Forelimb muscle (tissue), 1 donor: ENCODE measurements around the gene MIF4GD. TPM values are rescaled to one million over a fixed set of nuclear protein-coding genes. Genes with fewer than 3 reads are reported as not detected.
"Not testable (repeated sequence)": the region's sequence is repeated elsewhere in the genome, so short reads cannot be mapped to it uniquely, and the experiment has no call there.

ENCODE experiments used
- DNase-seq: peaks from one replicate; pipeline ENCODE4 v3.0.0-alpha.2; 2013; ENCODE audit warnings: low read depth
- polyA plus RNA-seq: library from polyadenylated mRNA; unstranded; fragments of 120-200 nt; gene quantifications from one replicate; pipeline ENCODE4 v1.2.1, GENCODE V29; 2013; ENCODE audit not compliant: insufficient read length

MIF4GD gene
- polyA plus RNA-seq, 1 donor: 15.1 TPM

DNA sequence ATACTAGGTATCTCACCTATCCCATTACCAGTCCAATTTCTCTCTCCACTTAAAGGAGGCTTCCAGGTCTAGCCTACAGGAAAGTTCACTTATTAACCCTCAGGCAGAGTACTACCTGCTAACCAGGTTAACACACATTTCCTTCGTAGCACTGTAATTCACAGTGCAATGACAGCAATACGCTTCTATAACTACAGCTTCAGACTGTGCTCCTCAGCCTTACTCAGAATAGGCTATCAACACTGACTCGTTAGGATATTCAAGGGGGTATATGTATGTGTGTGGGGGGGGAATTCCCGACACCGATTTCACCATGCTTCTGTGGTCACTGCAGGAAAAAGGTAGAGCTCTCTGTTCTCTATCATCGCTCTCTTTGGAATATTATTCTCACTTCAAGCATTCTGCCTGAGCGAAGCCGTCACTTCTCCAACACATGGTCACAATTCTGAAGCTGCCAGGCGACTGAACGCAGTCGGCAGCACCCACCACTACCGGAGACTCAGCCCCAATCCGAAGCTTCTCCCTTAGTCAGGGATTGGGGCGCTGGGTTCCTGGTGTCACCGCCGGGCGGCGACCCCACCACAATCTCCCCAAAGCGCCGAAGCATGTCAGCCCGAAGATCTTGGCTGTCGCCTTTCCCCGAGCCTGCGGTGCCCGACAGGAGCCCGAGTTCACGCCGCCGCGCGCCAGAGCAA, 10.2 kb downstream of the MIF4GD start:
- no peak for DNase-seq

GRCh38 chr17:75257228-75257627, 13.8 kb downstream of the MIF4GD start:
- not testable (repeated sequence) for DNase-seq

DNA sequence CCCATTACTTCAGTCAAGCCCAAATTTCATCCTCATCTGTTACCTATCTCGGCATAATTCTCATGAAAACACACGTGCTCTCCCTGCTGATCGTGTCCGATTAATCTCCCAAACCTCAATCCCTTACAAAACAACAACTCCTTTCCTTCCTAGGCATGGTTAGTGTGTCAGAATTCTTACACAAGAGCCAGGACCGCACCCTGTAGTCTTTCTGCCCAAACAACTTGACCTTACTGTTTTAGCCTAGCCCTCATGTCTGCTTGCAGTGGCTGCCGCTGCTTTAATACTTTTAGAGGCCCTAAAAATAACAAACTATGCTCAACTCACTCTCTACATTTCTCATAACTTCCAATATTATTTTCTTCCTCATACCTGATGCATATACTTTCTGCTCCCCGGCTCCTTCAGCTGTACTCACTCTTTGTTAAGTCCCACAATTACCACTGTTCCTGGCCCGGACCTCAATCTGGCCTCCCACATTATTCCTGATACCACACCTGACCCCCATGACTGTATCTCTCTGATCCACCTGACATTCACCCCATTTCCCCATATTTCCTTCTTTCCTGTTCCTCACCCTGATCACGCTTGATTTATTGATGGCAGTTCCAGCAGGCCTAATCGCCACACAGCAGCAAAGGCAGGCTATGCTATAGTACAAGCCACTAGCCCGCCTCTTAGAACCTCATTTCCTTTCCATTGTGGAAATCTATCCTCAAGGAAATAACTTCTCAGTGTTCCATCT, 14.9 kb downstream of the MIF4GD start:
- DNase-seq: not testable (repeated sequence)

DNA sequence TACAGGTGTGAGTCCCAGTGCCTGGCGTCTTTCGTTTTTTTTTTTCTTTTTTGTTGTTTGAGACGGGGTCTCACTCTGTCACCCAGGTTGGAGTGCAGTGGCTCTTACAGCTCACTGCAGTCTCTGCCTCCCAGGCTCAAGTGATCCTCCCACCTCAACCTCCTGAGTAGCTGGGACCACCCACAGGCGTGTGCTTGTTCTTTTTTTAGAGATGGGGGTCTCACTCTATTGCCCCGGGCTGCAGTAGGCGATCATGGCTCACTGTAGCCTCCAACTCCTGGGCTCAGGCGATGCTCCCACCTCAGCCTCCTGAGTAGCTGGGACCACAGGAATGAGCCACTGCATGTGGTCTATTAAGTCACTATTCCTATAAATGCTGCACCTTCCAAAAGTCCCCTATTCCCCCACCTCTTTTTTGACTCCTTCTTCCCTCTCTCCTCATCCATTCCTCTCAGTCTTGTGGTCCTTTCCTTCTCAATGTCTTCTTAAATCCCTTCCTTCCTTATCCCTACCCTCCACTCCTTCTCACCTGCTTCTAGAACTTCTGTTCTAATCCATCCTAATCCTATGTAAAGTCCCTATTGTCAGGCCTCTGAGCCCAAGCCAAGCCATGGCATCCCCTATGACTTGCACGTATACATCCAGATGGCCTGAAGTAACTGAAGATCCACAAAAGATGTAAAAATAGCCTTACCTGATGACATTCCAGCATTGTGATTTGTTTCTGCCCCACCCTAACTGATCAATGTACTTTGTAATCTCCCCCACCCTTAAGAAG, 18.8 kb downstream of the MIF4GD start:
- no peak for DNase-seq

GRCh38 chr17:75250009-75250471, 21.0 kb downstream of the MIF4GD start:
- DNase-seq: no peak

DNA sequence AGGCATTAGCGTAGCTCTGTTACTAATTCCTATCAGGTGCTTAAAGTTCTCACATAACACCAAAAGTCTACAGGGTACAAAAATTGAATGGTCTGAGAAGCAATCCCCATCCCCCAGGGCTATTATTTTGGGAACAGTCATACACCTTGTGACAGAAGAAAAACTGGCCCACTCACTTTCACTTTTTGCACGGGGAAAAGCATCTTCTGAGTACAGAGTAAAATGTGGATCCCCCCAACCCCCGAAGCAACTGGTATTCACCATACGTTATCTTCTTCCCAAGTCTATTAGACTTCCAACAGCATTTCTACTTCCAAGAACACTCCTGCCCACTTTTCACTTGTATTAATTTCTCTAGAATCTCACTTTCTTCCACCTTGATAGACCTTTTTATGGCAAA, 21.5 kb downstream of the MIF4GD start:
- DNase-seq: no peak

- DNase-seq: no peak
These were observed 24.6 kb downstream of the MIF4GD start for GRCh38 chr17:75246404-75246803.

- no peak for DNase-seq
These were observed 26.0 kb downstream of the MIF4GD start for GRCh38 chr17:75245011-75245410.

DNA sequence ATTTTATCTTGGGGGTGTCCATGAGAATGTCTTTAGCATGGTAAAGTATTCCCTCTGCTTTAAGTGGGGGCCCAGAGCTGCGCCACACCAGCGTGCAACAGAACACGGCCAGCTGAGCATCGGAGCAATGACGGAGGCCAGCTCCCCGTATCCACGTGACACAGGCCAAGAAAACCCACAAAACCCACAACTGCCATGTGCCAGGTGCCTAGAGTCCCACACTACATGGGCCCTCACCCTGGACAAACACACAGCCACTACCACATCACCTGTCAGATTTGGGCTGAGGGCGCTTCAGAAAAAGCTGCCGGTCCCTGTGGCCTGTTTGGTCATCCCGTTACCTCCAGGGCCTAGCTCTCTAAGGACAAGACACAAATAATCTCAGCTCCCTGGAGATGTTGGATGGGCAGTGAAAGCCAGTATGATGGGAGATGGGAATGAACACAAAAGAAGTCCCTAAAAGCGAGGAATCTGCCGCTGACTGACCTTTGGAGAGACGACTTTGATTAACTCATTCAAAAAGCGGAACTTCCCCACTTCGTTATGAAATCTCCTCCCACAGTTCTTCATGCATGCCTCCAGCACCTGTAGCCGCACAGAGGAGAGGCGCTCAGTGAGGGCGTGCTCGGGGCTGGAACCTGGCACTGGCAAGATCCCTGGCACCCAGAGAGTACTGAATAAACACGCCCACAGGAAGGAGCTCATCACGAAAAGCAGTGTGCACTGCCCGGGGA, 26.7 kb downstream of the MIF4GD start:
- DNase-seq: no peak

DNA sequence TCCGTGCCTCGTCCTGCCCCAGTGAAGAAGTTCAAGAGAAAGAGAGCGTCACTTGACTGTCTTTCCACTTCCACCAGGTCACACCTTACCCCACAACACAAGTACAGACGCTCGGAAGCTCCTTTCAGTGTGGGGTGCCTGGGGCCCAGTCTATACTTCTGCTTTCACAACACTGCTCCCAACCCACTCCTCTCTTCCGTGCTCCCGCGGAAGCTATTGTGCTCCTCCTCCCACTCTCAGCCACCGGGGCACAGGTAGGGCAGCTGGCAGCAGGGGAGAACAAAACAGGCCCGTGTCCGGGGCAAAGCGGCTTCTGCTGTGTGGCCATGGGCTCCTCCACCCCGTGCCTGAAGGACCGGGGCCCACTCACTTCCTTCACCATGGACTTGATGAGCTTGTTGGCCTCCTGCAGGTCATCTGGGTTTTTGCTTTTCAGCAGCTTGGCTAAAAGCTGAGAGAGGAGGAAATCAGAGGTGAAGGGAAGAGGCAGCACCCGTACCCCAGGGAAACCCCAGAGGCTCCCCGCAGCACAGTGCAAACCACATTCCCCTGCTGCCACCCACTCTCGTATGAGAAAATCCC, 28.5 kb downstream of the MIF4GD start:
- no peak for DNase-seq

- DNase-seq: no peak
These were observed 29.0 kb downstream of the MIF4GD start for GRCh38 chr17:75241996-75242460.

DNA sequence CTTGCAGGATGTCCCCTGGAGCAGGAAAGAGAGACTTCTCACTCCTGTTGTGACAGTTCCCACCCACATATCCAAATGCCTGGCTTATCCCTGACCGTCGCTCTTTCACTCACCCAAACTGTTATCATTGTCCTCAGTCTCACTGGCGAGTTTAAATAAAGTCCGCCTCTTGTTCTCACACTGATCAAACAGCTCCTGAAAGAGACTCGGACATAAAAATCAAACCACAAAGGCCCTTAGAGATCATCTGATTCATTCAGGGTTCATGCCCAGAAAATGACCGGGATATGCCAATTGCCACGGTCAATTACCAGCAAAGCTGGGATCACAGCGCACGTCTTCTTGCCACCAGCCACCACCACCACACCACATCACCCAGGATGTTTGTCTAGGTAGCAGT, 29.5 kb downstream of the MIF4GD start:
- no peak for DNase-seq

- DNase-seq: no peak
These were observed 29.9 kb downstream of the MIF4GD start for GRCh38 chr17:75241143-75241430.

- no peak for DNase-seq
These were observed 30.5 kb downstream of the MIF4GD start for GRCh38 chr17:75240394-75241142.

- DNase-seq: no peak
These were observed 31.1 kb downstream of the MIF4GD start for GRCh38 chr17:75239778-75240393.

GRCh38 chr17:75239214-75239613, 31.8 kb downstream of the MIF4GD start:
- no peak for DNase-seq

DNA sequence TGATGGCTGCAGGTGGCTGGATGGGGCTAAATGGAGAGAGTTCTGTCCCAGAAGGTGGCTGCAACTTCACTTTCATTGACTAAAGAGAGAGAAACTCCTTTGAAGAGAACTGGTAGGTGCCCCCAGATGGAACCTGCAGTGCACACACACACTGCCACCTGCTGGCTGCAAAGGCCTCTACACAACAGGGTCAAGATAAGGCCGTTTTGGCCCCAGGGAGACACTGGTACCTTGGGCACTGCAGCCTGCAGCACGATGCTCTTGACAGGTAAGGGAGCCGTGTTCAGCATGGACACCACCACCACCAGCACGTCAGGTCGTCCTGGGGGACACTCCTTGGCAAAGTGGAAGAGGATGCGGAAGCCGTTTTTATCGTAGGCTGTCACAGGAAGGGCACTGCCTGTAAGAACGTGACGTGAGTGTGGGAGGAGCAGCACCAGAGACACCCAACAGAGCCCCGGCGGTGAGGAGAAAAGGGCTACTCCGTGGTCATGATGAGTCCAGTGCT, 32.3 kb downstream of the MIF4GD start:
- DNase-seq: no peak

- no peak for DNase-seq
These were observed 32.9 kb downstream of the MIF4GD start for GRCh38 chr17:75238020-75238580.

DNA sequence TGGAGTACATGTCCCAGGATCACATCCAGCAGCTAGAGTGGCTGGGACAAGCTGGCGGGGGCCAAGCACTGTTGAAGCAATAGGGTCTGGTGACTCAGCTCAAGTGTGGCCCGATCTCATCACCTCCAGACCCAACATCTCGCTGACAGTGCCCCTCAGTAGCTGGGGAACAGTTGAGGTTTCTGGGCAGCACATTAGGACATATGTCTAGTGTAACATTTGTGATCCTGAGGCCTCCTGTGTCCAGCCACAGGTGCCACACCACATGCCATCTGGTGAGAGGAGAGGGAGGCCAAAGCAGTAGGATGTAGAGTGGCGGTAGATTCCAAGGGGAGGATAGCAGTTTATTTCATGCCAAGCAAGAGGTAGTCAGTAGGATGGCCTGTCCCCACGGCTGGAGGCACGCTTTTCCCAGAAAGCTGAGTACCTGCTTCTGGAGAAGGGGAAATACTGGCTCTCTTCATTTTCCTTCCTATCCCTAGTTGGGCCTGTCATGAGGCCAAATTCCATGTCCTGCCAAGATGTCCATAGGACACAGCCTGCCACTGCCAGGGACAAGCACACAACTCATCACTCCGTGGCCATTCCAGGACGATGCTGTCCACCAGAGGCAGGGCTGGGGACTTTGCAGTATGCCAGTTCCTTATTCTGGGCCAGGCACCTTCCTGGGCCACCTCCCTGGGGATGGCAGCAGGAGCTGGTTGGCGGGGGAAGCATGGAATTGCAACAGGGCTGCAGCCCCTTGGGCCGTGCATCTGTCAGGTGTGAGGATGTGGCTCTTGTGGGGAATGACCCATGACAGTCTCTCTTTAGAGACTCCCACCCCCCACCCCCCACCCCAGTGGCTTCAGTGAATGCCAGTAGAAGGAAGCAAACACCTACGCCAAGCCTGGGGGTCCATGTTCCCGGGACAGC, 33.7 kb downstream of the MIF4GD start:
- no peak for DNase-seq
